Stimulated activated naive CD8-positive, alpha-beta T cell treated with anti-CD3 and anti-CD28 coated beads, Interleukin-15, amount 100 ng/mL, for 72 hours (primary cell): ENCODE measurements around the gene MS4A7.

Experiments used
- ATAC-seq: fragments of 150-1000 bp; cut with Tn5 transposase; 2 replicates; pipeline ENCODE4 v1.10.0; 2021; ENCODE audit warnings: mild to moderate bottlenecking, moderate library complexity
- DNase-seq, 2 donors: peaks; one replicate each; pipeline ENCODE4 v3.0.0; 2021 to 2022
- H3K27ac Mint-ChIP-seq, 2 donors: one replicate each; pipeline ENCODE4 v1.8.0; 2022; ENCODE audit warnings: mild to moderate bottlenecking in 2 of 2, mixed read lengths in 2 of 2, moderate library complexity in 2 of 2
- H3K27me3 Mint-ChIP-seq: one replicate; pipeline ENCODE4 v1.8.0; 2022; ENCODE audit warnings: mixed read lengths
- H3K4me1 Mint-ChIP-seq: one replicate; pipeline ENCODE4 v1.8.0; 2022; ENCODE audit warnings: mild to moderate bottlenecking, mixed read lengths
- H3K4me3 Mint-ChIP-seq, 2 donors: one replicate each; pipeline ENCODE4 v1.8.0; 2022; ENCODE audit warnings: mild to moderate bottlenecking in 2 of 2, mixed read lengths in 2 of 2, moderate library complexity in 1 of 2
- H3K9me3 Mint-ChIP-seq, 2 donors: one replicate each; pipeline ENCODE4 v1.8.0; 2022; ENCODE audit warnings: mixed read lengths in 2 of 2

Gene MS4A7

GRCh38 chr11:60393016-60393415, 14.7 kb downstream of the MS4A7 start:
- peaks cover 9% of the 10 kb centered on the region for H3K27me3 Mint-ChIP-seq
- no peaks in the 10 kb centered on the region for H3K9me3 Mint-ChIP-seq
- no peaks in the 10 kb centered on the region for H3K4me1 Mint-ChIP-seq
- no peak overlapping the region for H3K27ac Mint-ChIP-seq
- ATAC-seq (no peak), DNase-seq (no peak)
- H3K4me3 Mint-ChIP-seq: no peak overlapping the region

DNA sequence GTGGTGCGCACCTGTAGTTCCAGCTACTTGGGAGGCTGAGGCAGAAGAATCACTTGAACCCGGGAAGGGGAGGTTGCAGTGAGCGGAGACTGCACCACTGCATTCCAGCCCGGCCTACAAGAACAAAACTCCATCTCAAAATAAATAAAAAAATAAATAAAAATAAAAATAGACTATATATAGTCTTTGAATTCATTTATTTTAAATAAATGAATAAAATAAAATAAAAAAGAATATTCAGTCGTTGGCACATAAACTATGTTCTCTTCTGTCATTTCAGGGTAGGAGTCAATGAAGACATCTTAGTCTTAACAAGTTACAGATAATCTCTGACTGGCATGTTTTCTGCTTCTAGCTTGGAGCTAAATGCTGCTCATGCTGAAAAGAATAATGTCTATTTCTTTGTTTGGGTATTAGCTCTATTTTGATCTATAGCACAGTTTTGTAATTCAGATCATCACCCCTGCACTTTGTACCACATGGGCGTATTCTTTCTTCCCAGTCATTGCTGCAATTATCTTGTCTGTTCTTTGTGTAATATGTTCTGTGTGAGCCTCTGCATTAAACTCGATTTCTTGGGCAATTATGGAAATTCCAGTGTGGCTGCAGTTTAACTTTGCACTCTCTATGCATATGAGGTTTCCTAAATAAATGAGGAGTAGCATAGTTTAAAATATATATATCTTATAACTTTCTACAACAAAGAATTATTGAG, 16.5 kb downstream of the MS4A7 start:
- Mint-ChIP-seq H3K27ac (no peak overlapping the region), H3K9me3 (no peaks in the 10 kb centered on the region), H3K4me1 (no peaks in the 10 kb centered on the region), H3K27me3 (peaks cover 9% of the 10 kb centered on the region), H3K4me3 (no peak overlapping the region)
- DNase-seq (no peak), ATAC-seq (no peak)

GRCh38 chr11:60396382-60396781, 18.1 kb downstream of the MS4A7 start, which contains the start of gene MS4A14:
MS4A14 (plus strand) TSS chr11:60396459; CDS start chr11:60396579, 120 bp downstream.
- no peak for ATAC-seq
- Mint-ChIP-seq H3K27ac (no peak within 1 kb of the TSS), H3K9me3 (peaks cover 0 to 3% of the 10 kb centered on the region in 2 donors)

DNA sequence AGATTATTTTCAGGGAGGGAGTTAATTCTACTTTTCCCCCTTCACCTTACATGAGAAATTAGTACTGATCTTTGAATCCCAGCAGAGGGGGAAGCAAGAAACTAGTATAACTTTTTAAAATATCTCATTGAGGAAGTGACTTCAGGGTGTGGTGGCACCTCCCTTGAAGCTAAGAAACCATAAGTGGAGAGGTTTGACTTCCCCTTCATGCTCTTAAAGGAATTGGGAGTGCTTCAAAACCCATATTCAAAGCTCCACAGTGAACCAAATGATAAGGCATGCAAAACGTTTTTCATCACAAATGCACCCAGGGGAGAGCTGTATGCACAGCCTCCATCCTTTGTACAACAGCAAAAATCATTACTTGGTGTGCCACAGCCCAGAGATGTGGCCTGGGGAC, 18.5 kb downstream of the MS4A7 start:
- H3K4me3 Mint-ChIP-seq: no peak overlapping the region
- peaks cover 9% of the 10 kb centered on the region for H3K27me3 Mint-ChIP-seq
- peaks cover 0 to 6% of the 10 kb centered on the region in 2 donors for H3K9me3 Mint-ChIP-seq
- DNase-seq (no peak), ATAC-seq (no peak)
- no peaks in the 10 kb centered on the region for H3K4me1 Mint-ChIP-seq
- no peak overlapping the region for H3K27ac Mint-ChIP-seq

More at GRCh38 chr11:60396382-60396781, 18.1 kb downstream of the MS4A7 start, which contains the start of gene MS4A14:
- Mint-ChIP-seq H3K4me1 (no peaks in the 10 kb centered on the region), H3K4me3 (no peak within 1 kb of the TSS), H3K27me3 (peaks cover 9% of the 10 kb centered on the region)
- no peak for DNase-seq

DNA sequence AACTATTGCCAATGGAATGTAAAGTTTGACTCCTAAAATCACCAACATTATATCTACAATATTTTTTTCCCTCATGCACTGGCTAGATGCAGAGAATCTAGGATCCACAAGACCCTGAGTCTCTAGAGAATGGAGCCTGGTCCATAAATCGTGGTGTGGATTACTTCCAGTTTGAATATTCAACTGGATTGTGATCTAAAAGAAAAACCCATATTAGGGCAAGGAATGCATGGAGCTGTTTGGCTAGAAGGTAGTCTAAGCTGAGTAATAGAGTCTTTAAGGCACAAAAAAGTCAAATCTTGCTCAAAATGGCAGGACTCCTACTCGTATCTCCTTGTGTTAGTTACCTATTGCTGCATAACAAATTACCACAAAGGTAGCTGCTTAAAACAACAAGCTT, 41.7 kb downstream of the MS4A7 start:
- H3K4me3 Mint-ChIP-seq: no peak overlapping the region
- no peaks in the 10 kb centered on the region for H3K4me1 Mint-ChIP-seq
- no peak for ATAC-seq
- no peak for DNase-seq
- peaks cover 0 to 7% of the 10 kb centered on the region in 2 donors for H3K9me3 Mint-ChIP-seq
- H3K27me3 Mint-ChIP-seq: peaks cover 18% of the 10 kb centered on the region
- no peak overlapping the region for H3K27ac Mint-ChIP-seq

DNA sequence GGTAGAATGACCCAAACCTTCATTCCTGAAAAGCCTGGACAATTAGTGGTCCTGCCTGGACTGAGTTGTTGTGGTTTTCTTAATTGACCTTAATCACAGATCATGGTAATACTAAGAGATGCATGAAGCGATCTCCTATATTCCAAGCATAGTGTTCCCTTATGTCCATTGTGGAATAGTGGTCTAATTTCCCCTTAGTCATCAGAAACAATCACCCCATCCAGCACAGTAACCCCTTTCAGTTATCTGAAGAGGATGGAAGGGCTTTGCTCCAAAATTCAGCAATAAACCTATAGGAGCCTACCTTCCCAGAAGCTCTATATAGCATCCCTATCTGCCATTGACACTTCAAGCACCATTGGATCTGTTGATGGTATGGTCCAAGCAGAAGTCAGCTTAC, 44.3 kb downstream of the MS4A7 start:
- DNase-seq (no peak), ATAC-seq (no peak)
- Mint-ChIP-seq H3K27ac (no peak overlapping the region), H3K9me3 (peaks cover 0 to 7% of the 10 kb centered on the region in 2 donors), H3K4me1 (no peaks in the 10 kb centered on the region), H3K4me3 (no peak overlapping the region), H3K27me3 (peaks cover 15% of the 10 kb centered on the region)

DNA sequence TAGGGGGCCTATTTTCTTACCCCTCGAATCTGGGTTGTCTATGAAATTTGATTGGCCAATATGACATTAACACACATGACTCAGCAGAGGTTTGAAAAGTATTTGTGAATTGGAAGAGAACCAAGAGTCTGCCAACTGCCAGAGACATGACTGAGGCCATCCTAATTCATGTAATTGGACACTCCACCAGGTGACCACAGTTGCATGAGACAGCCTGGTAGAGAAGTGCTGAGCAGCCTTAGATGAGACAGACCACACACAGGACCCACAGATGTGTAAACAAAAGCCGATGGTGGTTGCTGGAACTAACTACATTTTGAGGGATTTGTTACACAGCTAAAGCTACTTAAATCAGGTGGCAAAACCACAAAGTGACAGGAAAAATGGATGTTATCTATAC, 50.2 kb downstream of the MS4A7 start:
- no peak overlapping the region for H3K4me3 Mint-ChIP-seq
- H3K4me1 Mint-ChIP-seq: no peaks in the 10 kb centered on the region
- ATAC-seq (no peak), DNase-seq (no peak)
- H3K27ac Mint-ChIP-seq: no peak overlapping the region
- H3K27me3 Mint-ChIP-seq: peaks cover 35% of the 10 kb centered on the region
- no peaks in the 10 kb centered on the region for H3K9me3 Mint-ChIP-seq

- DNase-seq (no peak), ATAC-seq (no peak)
- Mint-ChIP-seq H3K4me1 (no peaks in the 10 kb centered on the region), H3K27me3 (peaks cover 35% of the 10 kb centered on the region), H3K9me3 (no peaks in the 10 kb centered on the region), H3K27ac (no peak within 1 kb of the TSS), H3K4me3 (no peak within 1 kb of the TSS)
Measured at GRCh38 chr11:60429272-60429671, 50.9 kb downstream of the MS4A7 start, which contains the start of gene MS4A5. MS4A5 (plus strand) TSS chr11:60429572; CDS start chr11:60429675, 103 bp downstream.

DNA sequence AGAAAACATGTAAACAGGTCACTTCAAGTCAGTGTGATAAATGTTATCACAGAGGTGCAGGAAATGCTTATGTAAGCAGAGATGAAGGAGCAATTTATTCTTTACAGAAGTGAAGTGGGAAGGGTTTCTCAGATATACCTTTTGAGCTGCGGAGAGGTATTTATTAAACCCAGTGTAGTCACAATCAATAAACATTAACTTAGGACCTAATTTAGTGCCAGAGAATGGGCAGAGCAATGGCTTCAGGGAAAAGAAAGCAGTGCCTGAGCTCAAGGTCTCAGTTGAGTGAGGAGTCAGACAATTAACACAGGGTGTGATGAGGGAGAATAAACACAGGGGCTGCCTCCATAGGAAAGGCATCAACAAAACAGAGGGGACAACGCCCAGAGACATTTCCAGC, 52.9 kb downstream of the MS4A7 start:
- no peak for DNase-seq
- Mint-ChIP-seq H3K27ac (no peak overlapping the region), H3K4me1 (no peaks in the 10 kb centered on the region), H3K27me3 (peaks cover 29% of the 10 kb centered on the region), H3K9me3 (no peaks in the 10 kb centered on the region), H3K4me3 (no peak overlapping the region)
- no peak for ATAC-seq

- no peak for ATAC-seq
- no peak overlapping the region for H3K27ac Mint-ChIP-seq
- no peaks in the 10 kb centered on the region for H3K9me3 Mint-ChIP-seq
Measured at GRCh38 chr11:60433401-60433800, 55.1 kb downstream of the MS4A7 start.

More at GRCh38 chr11:60433401-60433800, 55.1 kb downstream of the MS4A7 start:
- Mint-ChIP-seq H3K27me3 (peaks cover 14% of the 10 kb centered on the region), H3K4me1 (no peaks in the 10 kb centered on the region), H3K4me3 (no peak overlapping the region)
- no peak for DNase-seq
